Kasumi-1 (cell line): Measurements from ENCODE around the gene PCDHGB7.
"Not testable (repeated sequence)": the region's sequence is repeated elsewhere in the genome, so short reads cannot be mapped to it uniquely, and the experiment has no call there.

Experiments used
- DNase-seq, 2 experiments: peaks; one replicate each; lab custom pipeline; 2025; lab: John Stamatoyannopoulos, UW

Gene PCDHGB7

DNA sequence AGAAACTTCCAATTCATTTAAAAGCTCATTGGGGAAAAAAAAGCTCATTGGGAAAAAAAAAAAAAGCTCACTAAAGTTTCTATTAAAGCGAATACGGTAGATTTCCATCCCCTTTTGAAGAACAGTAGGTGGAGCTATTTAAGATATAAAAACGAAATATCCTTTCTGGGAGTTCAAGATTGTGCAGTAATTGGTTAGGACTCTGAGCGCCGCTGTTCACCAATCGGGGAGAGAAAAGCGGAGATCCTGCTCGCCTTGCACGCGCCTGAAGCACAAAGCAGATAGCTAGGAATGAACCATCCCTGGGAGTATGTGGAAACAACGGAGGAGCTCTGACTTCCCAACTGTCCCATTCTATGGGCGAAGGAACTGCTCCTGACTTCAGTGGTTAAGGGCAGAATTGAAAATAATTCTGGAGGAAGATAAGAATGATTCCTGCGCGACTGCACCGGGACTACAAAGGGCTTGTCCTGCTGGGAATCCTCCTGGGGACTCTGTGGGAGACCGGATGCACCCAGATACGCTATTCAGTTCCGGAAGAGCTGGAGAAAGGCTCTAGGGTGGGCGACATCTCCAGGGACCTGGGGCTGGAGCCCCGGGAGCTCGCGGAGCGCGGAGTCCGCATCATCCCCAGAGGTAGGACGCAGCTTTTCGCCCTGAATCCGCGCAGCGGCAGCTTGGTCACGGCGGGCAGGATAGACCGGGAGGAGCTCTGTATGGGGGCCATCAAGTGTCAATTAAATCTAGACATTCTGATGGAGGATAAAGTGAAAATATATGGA, 13.0 kb downstream of the PCDHGB7 start, which contains the start of gene PCDHGA12:
PCDHGA12 (plus strand) TSS at position 176 of the 782 bp plus-strand sequence; CDS start at position 429, 253 bp downstream.
- no peak for DNase-seq

DNA sequence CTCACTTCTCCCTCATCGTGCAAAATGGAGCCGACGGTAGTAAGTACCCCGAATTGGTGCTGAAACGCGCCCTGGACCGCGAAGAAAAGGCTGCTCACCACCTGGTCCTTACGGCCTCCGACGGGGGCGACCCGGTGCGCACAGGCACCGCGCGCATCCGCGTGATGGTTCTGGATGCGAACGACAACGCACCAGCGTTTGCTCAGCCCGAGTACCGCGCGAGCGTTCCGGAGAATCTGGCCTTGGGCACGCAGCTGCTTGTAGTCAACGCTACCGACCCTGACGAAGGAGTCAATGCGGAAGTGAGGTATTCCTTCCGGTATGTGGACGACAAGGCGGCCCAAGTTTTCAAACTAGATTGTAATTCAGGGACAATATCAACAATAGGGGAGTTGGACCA, 13.8 kb downstream of the PCDHGB7 start:
- no peak for DNase-seq

DNA sequence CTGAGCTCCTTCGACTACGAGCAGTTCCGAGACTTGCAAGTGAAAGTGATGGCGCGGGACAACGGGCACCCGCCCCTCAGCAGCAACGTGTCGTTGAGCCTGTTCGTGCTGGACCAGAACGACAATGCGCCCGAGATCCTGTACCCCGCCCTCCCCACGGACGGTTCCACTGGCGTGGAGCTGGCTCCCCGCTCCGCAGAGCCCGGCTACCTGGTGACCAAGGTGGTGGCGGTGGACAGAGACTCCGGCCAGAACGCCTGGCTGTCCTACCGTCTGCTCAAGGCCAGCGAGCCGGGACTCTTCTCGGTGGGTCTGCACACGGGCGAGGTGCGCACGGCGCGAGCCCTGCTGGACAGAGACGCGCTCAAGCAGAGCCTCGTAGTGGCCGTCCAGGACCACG, 14.8 kb downstream of the PCDHGB7 start:
- not testable (repeated sequence) for DNase-seq

DNA sequence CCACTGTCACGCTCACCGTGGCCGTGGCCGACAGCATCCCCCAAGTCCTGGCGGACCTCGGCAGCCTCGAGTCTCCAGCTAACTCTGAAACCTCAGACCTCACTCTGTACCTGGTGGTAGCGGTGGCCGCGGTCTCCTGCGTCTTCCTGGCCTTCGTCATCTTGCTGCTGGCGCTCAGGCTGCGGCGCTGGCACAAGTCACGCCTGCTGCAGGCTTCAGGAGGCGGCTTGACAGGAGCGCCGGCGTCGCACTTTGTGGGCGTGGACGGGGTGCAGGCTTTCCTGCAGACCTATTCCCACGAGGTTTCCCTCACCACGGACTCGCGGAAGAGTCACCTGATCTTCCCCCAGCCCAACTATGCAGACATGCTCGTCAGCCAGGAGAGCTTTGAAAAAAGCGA, 15.2 kb downstream of the PCDHGB7 start:
- not testable (repeated sequence) for DNase-seq

DNA sequence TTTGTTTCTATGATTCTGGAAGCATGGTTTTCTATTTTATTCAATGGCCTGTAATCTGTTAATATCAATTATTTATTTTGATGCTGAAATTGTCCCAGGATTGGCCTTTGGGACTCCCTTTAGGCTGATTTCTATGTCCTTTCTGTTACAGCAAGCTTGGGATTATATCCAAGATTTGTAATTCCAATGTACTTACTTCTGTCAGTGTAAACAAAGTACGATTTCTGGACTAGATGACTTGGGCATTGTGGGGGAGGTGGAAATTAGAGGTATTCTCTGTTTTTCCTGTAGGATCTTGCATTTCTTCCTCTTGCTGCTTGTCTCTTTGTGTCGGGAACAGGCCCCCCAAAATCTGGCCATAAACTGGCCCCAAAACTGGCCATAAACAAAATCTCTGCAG, 16.5 kb downstream of the PCDHGB7 start:
- no peak for DNase-seq

DNA sequence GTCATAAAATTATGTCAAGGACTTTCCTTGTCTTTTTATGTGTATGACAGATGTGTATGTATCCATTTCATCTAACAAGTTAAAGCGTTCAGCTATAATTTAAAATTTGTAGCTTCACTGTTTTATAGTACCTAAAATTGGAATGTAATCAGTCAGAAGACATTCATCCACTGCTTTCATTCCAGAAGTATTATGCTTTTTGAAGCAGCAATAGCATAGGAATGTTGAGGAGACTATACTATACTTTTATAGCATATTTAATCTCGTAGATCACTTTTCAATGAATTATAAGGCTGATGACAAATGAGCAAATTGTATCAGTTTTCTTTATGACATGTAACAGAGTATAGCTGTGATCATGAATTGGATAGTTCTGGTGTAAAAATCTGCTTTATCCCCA, 19.7 kb downstream of the PCDHGB7 start:
- no peak for DNase-seq

DNA sequence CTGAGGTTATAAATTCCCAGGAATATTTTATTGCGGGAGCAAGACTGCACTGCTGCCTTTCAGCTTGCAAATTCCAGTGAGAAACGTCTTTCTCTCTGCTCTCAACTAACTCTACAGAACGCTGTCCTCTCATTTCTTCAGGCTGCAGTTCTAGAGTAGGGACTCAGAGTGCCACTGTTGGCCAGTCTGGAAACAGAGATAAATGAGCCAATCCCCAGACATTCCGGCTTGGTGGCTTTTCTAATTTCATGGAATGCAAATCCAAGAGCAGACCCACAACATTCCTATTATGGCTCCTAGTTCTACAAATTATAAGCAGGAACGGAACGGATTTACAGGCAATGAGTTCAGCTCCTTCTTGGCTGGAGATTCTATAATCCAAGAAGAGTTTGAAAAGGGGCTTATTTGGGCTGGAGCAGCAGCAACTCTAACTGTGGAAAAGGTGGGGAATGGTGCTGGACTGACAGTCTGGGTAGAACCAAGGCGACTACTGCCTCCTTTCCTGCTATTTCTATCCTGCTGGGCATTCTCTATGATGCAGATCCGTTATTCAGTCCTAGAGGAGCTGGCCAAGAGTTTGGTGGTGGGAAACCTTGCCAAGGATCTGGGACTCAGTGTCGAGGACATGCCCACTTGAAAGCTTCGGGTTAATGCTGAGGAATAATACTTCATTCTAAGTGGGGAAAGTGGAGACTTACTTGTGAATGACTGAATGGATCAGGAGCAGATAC, 22.1 kb downstream of the PCDHGB7 start:
- DNase-seq = no peak

DNA sequence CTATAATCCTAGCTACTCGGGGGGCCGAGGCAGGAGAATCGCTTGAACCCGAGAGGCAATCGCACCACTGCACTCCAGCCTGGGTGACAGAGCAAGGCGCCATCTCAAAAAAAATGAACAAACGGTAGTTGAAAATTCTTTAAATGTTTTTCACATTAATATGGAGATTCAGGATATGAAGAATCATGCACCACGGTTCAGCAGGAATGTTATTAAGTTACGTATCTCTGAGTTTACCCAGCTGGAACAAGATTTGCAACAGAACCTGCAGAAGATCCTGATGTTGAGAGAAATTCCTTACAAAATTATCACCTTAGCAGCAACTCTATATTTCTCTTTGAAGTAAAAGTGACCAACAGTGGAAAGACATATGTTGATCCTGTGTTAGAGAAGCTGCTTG, 22.9 kb downstream of the PCDHGB7 start:
- DNase-seq = no peak

DNA sequence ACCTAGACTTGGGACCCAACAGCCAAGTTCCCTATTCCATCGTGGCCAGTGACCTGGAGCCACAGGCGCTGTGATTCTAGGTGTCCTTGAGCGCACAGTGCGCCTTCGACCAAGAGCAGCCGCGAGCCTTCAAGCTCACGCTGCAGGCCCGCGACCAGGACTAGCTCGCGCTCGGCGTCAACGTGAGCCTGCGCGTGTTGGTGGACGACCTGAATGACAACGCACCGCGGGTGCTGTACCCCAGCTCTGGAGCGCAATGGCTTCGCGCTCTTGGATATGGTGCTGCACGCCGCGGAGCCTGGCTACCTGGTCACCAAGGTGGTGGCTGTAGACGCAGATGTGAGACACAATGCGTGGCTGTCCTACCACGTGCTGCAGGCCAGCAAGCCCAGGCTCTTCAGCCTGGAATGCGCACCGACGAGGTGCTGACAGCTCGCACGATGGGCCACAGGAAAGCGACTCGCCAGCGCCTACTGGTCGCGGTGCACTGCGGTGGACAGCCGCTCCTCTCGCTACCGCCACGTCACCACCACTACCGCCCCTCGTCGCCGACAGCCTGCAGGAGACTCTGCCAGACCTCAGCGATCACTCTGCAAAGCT, 24.2 kb downstream of the PCDHGB7 start:
- no peak for DNase-seq

DNA sequence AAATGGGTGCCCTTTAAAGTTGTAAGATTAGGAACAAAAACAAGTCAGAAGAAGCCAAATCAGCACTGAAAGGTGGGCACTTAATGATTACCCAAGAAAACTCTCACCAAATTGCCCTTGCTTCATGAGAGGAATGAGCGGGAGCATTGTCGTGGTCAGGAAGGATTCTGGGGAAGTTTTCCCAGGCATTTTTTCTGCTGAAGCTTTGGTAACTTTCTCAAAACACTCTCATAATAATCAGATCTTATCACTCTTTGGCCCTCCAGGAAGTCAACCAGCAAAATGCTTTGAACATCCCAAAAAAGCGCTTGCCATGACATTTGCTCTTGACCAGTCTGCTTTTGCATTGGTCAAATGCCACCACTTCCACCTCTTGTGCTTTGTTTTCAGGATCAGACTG, 47.9 kb downstream of the PCDHGB7 start:
- no peak for DNase-seq
